H9 (cell line): ENCODE results near the gene NUDT22. TPM values are rescaled to one million over a fixed set of nuclear protein-coding genes. Genes with fewer than 3 reads are reported as not detected.
"Not testable (repeated sequence)": the region's sequence is repeated elsewhere in the genome, so short reads cannot be mapped to it uniquely, and the experiment has no call there.

Experiments
- DNase-seq: peaks from one replicate; pipeline ENCODE4 v3.0.0-alpha.2; 2017
- H2AFZ ChIP-seq: one replicate; pipeline ENCODE4 v1.6.1; 2013; ENCODE audit warnings: mild to moderate bottlenecking, low read length, control low read depth, moderate library complexity
- H2AK5ac ChIP-seq: 2 replicates; pipeline ENCODE4 v1.6.1; 2013; ENCODE audit warnings: low read length, control low read depth, mixed read lengths; ENCODE audit not compliant: insufficient read length
- H2BK120ac ChIP-seq: one replicate; pipeline ENCODE4 v1.6.1; 2013; ENCODE audit warnings: low read depth, mild to moderate bottlenecking, low read length, control low read depth, inconsistent platforms; ENCODE audit not compliant: poor library complexity, severe bottlenecking
- H2BK12ac ChIP-seq: 2 replicates; pipeline ENCODE4 v1.6.1; 2013; ENCODE audit warnings: low read length, control low read depth, mixed read lengths, low read depth; ENCODE audit not compliant: insufficient read length
- H2BK15ac ChIP-seq: 2 replicates; pipeline ENCODE4 v1.6.1; 2013; ENCODE audit warnings: low read depth, low read length, control low read depth
- H2BK20ac ChIP-seq: one replicate; pipeline ENCODE4 v1.6.1; 2013; ENCODE audit warnings: low read depth, mild to moderate bottlenecking, low read length, control low read depth, inconsistent platforms; ENCODE audit not compliant: poor library complexity, severe bottlenecking
- H2BK5ac ChIP-seq: 2 replicates; pipeline ENCODE4 v1.6.1; 2013; ENCODE audit warnings: low read length, control low read depth, mixed read lengths; ENCODE audit not compliant: insufficient read length
- H3K14ac ChIP-seq: 2 replicates; pipeline ENCODE4 v1.6.1; 2013; ENCODE audit warnings: low read length, control low read depth; ENCODE audit not compliant: insufficient read depth
- H3K18ac ChIP-seq: 2 replicates; pipeline ENCODE4 v1.6.1; 2013; ENCODE audit warnings: low read depth, mild to moderate bottlenecking, mixed read lengths, low read length, control low read depth; ENCODE audit not compliant: insufficient read length
- H3K23ac ChIP-seq: 2 replicates; pipeline ENCODE4 v1.6.1; 2013; ENCODE audit warnings: low read length, control low read depth, mixed read lengths, low read depth; ENCODE audit not compliant: insufficient read length
- H3K23me2 ChIP-seq: 2 replicates; pipeline ENCODE4 v1.6.1; 2013; ENCODE audit warnings: low read depth, mild to moderate bottlenecking, mixed read lengths, low read length, control low read depth; ENCODE audit not compliant: insufficient read length, poor library complexity, severe bottlenecking
- H3K27ac ChIP-seq: 2 replicates; pipeline ENCODE4 v1.5.1; 2013; ENCODE audit warnings: low read length, control low read depth, mixed read lengths, low read depth; ENCODE audit not compliant: insufficient read length
- H3K27me3 ChIP-seq: 2 replicates; pipeline ENCODE4 v1.6.1; 2013; ENCODE audit warnings: low read length, control low read depth, inconsistent platforms; ENCODE audit not compliant: insufficient read depth
- H3K4ac ChIP-seq: 2 replicates; pipeline ENCODE4 v1.6.1; 2013; ENCODE audit warnings: low read depth, mild to moderate bottlenecking, control low read depth, inconsistent platforms, low read length, moderate library complexity
- H3K4me1 ChIP-seq: 2 replicates; pipeline ENCODE4 v1.6.1; 2013; ENCODE audit warnings: low read length, control low read depth, inconsistent platforms; ENCODE audit not compliant: insufficient read depth
- H3K4me2 ChIP-seq: 2 replicates; pipeline ENCODE4 v1.6.1; 2013; ENCODE audit warnings: low read length, control low read depth, mixed read lengths; ENCODE audit not compliant: insufficient read length, insufficient read depth
- H3K56ac ChIP-seq: 2 replicates; pipeline ENCODE4 v1.6.1; 2013; ENCODE audit warnings: low read depth, mild to moderate bottlenecking, mixed read lengths, low read length, control low read depth; ENCODE audit not compliant: insufficient read length
- H3K79me1 ChIP-seq: 2 replicates; pipeline ENCODE4 v1.6.1; 2013; ENCODE audit warnings: low read depth, mild to moderate bottlenecking, moderate library complexity, low read length, control low read depth, inconsistent platforms; ENCODE audit not compliant: insufficient read depth, poor library complexity, severe bottlenecking
- H3K79me2 ChIP-seq: 2 replicates; pipeline ENCODE4 v1.6.1; 2013; ENCODE audit warnings: low read length, control low read depth, inconsistent platforms; ENCODE audit not compliant: insufficient read depth
- H3K9ac ChIP-seq: 2 replicates; pipeline ENCODE4 v1.6.1; 2013; ENCODE audit warnings: low read length, control low read depth, mixed read lengths; ENCODE audit not compliant: insufficient read length; ENCODE audit errors: extremely low read depth
- H3K9me3 ChIP-seq: one replicate; pipeline ENCODE4 v1.6.1; 2013; ENCODE audit warnings: low read depth, low read length, inconsistent platforms; ENCODE audit not compliant: control insufficient read depth
- H3T11ph ChIP-seq: one replicate; pipeline ENCODE4 v1.6.1; 2013; ENCODE audit warnings: mild to moderate bottlenecking, low read length, control low read depth, inconsistent platforms
- H4K20me1 ChIP-seq: one replicate; pipeline ENCODE4 v1.6.1; 2013; ENCODE audit not compliant: control insufficient read depth, insufficient read length, insufficient read depth
- H4K5ac ChIP-seq: 2 replicates; pipeline ENCODE4 v1.6.1; 2013; ENCODE audit warnings: low read depth, mild to moderate bottlenecking, mixed read lengths, low read length, control low read depth; ENCODE audit not compliant: insufficient read length
- H4K8ac ChIP-seq: replicated peaks from 2 replicates; pipeline ENCODE4 v1.6.1; 2013; ENCODE audit warnings: low read length, control low read depth, mixed read lengths, low read depth; ENCODE audit not compliant: insufficient read length
- H4K91ac ChIP-seq: 2 replicates; pipeline ENCODE4 v1.6.1; 2013; ENCODE audit warnings: low read depth, mild to moderate bottlenecking, moderate library complexity, mixed read lengths, low read length, control low read depth; ENCODE audit not compliant: insufficient read length
- H3K27ac Mint-ChIP-seq, 3 experiments: 2 replicates in 2 of 3; 3 replicates in 1 of 3; pipeline ENCODE4 v1.8.0; 2020 to 2021; ENCODE audit warnings: mixed read lengths in 3 of 3, mild to moderate bottlenecking in 1 of 3, moderate library complexity in 1 of 3
- H3K27me3 Mint-ChIP-seq: 2 replicates; pipeline ENCODE4 v1.8.0; 2021; ENCODE audit warnings: low read depth, mild to moderate bottlenecking, moderate library complexity, mixed read lengths
- H3K36me3 Mint-ChIP-seq, 3 experiments: 2 replicates in 2 of 3; 3 replicates in 1 of 3; pipeline ENCODE4 v1.8.0; 2020 to 2021; ENCODE audit warnings: low read depth in 3 of 3, mixed read lengths in 3 of 3; ENCODE audit not compliant: insufficient read depth in 1 of 3
- H3K4me1 Mint-ChIP-seq, 2 experiments: 2 replicates each; pipeline ENCODE4 v1.8.0; 2020; ENCODE audit warnings: mixed read lengths in 2 of 2
- H3K4me3 Mint-ChIP-seq, 2 experiments: 2 replicates in 1 of 2; 3 replicates in 1 of 2; pipeline ENCODE4 v1.8.0; 2020 to 2021; ENCODE audit warnings: mild to moderate bottlenecking in 2 of 2, mixed read lengths in 2 of 2, moderate library complexity in 1 of 2
- H3K9me3 Mint-ChIP-seq, 2 experiments: 2 replicates in 1 of 2; 3 replicates in 1 of 2; pipeline ENCODE4 v1.8.0; 2020; ENCODE audit warnings: mild to moderate bottlenecking in 2 of 2, mixed read lengths in 2 of 2, moderate library complexity in 1 of 2
- WGBS: extraction: QIAGEN DNeasy Blood & Tissue Kit; methylation state at CpG from one replicate; pipeline ENCODE4 v1.1.7; 2013; ENCODE audit warnings: missing lambda C conversion rate, low lambda C conversion rate, mixed read lengths; ENCODE audit not compliant: insufficient read length; ENCODE audit errors: extremely low coverage; 5-methylcytosine and 5-hydroxymethylcytosine counted together
- total RNA-seq: library from RNA; stranded (reverse); gene quantifications from 2 replicates; pipeline ENCODE4 v1.2.1, GENCODE V29; 2021
- TF ChIP-seq, protein P1 (sequence below): fragments of 200-600 bp; sonication (generic); conservative IDR thresholded peaks from 3 replicates; pipeline ENCODE4 v1.8.0; 2021; ENCODE audit warnings: antibody characterized with exemption, mild to moderate bottlenecking

The NUDT22 gene
- total RNA-seq, 1 experiment from 2014 or later = 39.6 TPM

DNA sequence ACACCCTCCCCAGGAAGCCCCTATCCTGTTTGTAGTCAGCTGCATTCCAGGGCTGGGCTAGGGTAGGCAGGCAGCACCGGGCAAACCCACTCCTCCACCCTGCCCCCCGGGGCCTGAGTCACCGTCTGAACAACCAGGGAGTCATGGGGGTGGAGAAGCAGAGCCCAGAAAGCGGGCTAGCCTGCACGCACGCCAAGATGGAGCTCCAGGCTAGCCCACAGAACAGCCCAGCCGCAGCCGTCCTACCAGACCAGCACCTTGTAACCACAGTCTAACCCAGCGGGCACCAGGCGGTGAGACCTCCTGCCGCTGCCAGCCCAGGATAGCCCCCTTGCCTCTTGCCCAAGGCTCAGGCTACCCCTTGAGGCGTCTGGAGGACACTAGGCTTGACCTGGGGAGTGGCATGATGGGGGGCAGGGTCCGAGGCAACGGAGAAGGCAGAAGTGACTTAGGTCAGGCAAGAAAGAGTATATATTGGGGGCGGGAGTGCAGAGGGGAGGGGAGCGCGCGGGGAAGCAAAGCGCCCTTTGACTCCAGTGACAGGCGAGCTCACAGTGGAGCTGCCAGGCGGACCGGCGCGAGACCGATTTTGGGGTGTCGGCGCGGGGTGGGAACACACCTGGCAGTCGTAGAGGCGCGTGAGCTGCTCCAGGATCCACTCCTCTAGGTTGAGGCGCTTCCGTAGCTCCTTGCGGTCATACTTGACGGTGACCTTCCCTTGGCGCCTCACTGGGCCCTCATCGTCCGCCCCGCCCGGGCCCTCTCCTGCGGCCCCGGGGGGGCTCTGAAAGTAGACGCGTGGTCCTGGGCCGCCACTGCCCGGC lies 19.9 kb downstream of the NUDT22 start:
- peak overlapping the region; percentile 50 for H3K9ac ChIP-seq
- peaks cover 40 to 49% of the 10 kb centered on the region in 2 experiments for H3K4me1 Mint-ChIP-seq
- no peak for DNase-seq
- H3K4ac ChIP-seq = no peak overlapping the region
- H3K4me2 ChIP-seq = peak overlapping the region; percentile 39
- H2AK5ac ChIP-seq = no peak overlapping the region
- H3K9me3 ChIP-seq = no peaks in the 10 kb centered on the region
- no peak overlapping the region for H2AFZ ChIP-seq
- no peak overlapping the region for H2BK12ac ChIP-seq
- H3K27me3 ChIP-seq = no peaks in the 10 kb centered on the region
- H3K27me3 Mint-ChIP-seq = no peaks in the 10 kb centered on the region
- H3K4me1 ChIP-seq = peaks cover 9% of the 10 kb centered on the region; the same call in 1 of the 2 replicates
- H3K4me3 Mint-ChIP-seq = peak overlapping the region; percentile 88 to 94
- no peak overlapping the region for H2BK5ac ChIP-seq
- H2BK15ac ChIP-seq = no peak overlapping the region
- TF ChIP-seq, protein P1, sequence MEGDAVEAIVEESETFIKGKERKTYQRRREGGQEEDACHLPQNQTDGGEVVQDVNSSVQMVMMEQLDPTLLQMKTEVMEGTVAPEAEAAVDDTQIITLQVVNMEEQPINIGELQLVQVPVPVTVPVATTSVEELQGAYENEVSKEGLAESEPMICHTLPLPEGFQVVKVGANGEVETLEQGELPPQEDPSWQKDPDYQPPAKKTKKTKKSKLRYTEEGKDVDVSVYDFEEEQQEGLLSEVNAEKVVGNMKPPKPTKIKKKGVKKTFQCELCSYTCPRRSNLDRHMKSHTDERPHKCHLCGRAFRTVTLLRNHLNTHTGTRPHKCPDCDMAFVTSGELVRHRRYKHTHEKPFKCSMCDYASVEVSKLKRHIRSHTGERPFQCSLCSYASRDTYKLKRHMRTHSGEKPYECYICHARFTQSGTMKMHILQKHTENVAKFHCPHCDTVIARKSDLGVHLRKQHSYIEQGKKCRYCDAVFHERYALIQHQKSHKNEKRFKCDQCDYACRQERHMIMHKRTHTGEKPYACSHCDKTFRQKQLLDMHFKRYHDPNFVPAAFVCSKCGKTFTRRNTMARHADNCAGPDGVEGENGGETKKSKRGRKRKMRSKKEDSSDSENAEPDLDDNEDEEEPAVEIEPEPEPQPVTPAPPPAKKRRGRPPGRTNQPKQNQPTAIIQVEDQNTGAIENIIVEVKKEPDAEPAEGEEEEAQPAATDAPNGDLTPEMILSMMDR = no peak
- no peak overlapping the region for H2BK20ac ChIP-seq
- H3T11ph ChIP-seq = no peak overlapping the region
- H3K79me1 ChIP-seq = no peaks in the 10 kb centered on the region
- H4K8ac ChIP-seq = no peak overlapping the region
- H3K79me2 ChIP-seq = peaks cover 9% of the 10 kb centered on the region; the same call in 1 of the 2 replicates
- H3K56ac ChIP-seq = no peak overlapping the region
- no peaks in the 10 kb centered on the region for H4K20me1 ChIP-seq
- peak overlapping the region; percentile 37 for H3K14ac ChIP-seq
- no peak overlapping the region for H3K27ac ChIP-seq
- H3K23ac ChIP-seq = no peak overlapping the region
- H3K9me3 Mint-ChIP-seq = no peaks in the 10 kb centered on the region; a peak in 1 of 5 replicates
- H3K23me2 ChIP-seq = peaks cover 23% of the 10 kb centered on the region
- no peak overlapping the region for H3K18ac ChIP-seq
- WGBS = no CpG with 5 or more reads among the region's 46 CpGs
- peak overlapping the region in 2 of 3 experiments; percentile 67 to 87; a peak in 6 of 7 replicates for H3K27ac Mint-ChIP-seq
- no peak overlapping the region for H4K5ac ChIP-seq
- no peak overlapping the region for H4K91ac ChIP-seq
- peaks cover 12 to 22% (median 13%) of the 10 kb centered on the region in 3 experiments; a peak in 6 of 7 replicates for H3K36me3 Mint-ChIP-seq
- no peak overlapping the region for H2BK120ac ChIP-seq

DNA sequence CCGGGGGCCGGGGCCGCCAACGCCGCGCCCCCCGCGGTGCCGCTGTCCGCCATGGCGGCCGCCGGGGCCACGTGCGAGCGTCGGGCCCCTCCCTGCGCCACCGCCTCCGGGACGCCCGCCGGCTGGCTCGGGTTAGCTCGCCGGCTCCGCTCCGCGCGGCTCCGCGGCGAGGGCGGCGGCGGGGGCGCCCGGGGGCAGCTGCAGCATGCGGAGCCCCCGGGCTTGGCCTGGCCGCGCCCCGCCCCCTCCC lies 20.5 kb downstream of the NUDT22 start:
- not testable (repeated sequence) for H3K14ac ChIP-seq, H2BK12ac ChIP-seq, H3K9me3 Mint-ChIP-seq, H2BK15ac ChIP-seq, H3K27ac ChIP-seq, H3K79me1 ChIP-seq, H3K27me3 ChIP-seq, H3K18ac ChIP-seq, H3K9me3 ChIP-seq, H3K27me3 Mint-ChIP-seq, H3K79me2 ChIP-seq, H3K23ac ChIP-seq, H3K4ac ChIP-seq, H3K56ac ChIP-seq, DNase-seq, H3K4me1 ChIP-seq, H3K27ac Mint-ChIP-seq, H2AK5ac ChIP-seq, H4K8ac ChIP-seq, H3K9ac ChIP-seq, H2BK120ac ChIP-seq, H4K91ac ChIP-seq, H3K4me2 ChIP-seq, H3T11ph ChIP-seq, H4K20me1 ChIP-seq, H4K5ac ChIP-seq, H2AFZ ChIP-seq, H2BK20ac ChIP-seq, H2BK5ac ChIP-seq
- Mint-ChIP-seq H3K36me3 (peaks cover 12 to 22% (median 13%) of the 10 kb centered on the region in 3 experiments; a peak in 6 of 7 replicates), H3K4me3 (peak overlapping the region; percentile 79 to 93), H3K4me1 (peaks cover 40 to 49% of the 10 kb centered on the region in 2 experiments)
- no CpG with 5 or more reads among the region's 43 CpGs for WGBS
- peaks cover 25% of the 10 kb centered on the region for H3K23me2 ChIP-seq
